Activated CD8-positive, alpha-beta memory T cell treated with anti-CD3 and anti-CD28 coated beads for 24 hours (primary cell): ENCODE results near the gene PCED1B.
"Not testable (repeated sequence)": the region's sequence is repeated elsewhere in the genome, so short reads cannot be mapped to it uniquely, and the experiment has no call there.

Experiments
- DNase-seq: peaks from one replicate; pipeline ENCODE4 v3.0.0-alpha.2; 2020

The PCED1B gene

DNA sequence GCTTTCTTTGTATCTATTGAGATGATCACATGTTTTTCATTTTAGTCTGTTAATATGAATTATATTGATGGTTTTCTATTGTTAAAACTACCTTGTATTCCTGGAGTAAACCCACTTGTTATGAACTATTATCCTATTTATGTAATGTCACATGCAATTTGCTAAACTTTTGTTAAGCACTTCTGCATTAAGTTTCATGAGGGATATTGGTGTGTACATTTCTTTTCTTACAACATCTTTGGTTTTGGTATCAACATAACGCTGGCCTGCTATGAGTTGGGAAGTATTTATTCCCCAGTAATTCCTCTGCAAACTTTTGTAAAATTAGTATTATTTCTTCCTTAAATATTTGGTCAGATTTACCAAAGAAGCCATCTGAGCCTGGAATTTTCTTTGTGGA, 46.8 kb downstream of the PCED1B start:
- no peak for DNase-seq

DNA sequence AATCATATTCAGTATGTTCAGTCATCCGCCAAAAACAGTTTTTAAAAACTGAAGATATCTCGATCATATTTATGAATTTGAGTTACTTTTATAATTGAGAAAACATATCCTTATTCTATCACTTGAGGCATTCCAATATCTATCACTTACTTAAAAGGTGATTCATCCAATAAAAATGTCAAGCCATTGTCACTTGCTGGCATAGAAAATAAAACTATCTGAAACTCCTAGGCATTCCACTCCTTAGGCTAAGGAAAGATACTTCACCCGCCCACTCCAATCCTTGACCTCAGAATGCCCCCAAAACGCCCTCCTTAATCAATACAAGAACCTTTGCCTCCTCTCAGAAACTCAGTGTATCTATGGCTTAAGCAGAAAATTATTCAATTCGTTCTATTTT, 51.6 kb downstream of the PCED1B start:
- DNase-seq, result no peak

DNA sequence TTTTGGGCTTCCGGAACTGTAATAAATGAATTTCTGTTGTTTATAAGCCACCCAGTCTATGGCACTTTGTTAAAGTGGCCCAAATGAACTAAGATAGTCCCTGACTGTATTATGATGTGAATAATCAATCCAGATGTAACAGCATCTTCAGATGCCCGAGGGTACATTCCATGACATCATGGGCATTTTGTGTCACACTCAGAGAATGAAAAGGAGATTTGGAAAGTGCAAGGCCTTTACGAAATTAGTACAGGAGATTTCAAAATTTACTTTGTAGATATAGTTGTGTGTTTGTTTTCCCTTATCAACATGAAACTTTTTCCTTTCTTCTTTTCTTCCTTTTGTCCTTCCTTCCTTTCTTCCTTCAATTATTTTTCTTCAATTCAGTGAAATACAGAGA, 54.6 kb downstream of the PCED1B start:
- DNase-seq, result no peak

DNA sequence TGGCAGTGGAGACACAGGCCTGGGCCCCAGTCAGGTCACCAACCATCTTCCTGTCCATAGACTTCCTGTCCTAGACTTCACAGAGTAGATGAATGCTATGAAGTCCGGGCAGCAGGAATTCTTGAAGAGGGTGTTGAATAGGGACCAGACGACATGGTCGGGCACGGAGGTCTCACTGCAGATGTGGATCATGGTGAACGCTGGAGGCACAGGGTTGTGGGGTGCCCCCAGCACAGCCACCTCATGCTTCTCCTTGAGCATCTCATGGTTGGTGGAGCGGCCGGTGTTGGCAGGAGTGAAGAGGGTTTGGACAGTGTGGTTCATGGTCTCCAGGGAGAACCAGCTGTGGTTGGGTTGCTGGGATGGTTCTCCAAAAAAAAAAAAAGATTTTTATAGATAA, 56.2 kb downstream of the PCED1B start:
- DNase-seq, result no peak

DNA sequence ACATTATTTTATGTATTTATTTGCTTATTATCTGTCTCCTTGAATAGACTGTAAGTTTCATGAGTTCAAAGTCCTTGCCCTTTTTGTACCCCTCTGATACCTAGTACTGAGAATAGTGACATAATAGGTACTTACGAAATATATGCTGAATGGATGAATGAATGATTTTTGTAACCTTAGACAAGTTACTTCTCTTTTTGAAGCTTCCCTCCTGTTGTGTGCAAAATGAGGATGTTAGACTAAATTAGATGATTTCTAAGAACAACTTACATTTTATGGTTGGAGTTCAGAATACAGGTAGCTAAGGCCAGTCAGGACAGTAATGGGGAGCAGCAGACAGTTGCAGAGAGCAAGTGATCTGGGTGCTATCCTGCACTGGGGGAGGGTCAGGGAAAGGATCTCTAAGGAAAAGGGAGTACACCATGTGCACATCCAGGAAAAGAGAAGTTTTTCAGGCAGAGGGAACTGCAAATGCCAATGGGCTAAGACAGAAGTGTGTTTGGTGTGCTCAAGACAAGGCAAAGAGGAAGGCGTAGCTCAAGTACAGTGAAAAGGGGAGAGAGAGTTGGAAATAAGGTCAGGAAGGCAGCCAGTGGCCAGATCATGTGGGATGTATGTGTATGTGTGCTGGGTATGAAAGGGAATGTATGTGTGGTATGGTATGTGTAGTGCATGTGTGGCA, 59.7 kb downstream of the PCED1B start:
- DNase-seq, result no peak

DNA sequence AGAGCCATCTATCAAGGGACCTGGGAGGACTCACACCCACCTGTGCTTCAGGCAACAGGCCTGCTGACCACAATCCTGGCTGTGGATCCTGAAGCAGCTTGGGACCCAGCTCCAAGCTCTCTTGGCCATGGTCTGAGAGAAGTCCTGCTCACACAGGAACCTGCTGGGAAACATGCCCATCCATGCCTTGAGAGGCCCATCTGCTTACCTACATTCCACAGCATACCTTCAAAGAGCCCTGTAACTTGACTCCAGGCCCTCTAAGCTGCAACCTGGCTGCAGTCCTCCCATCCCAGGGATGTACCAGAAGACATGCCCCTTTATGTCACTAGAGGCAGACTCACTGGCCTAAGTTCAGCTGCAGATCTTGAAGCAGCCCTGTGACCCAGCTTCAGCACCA, 62.0 kb downstream of the PCED1B start:
- no peak for DNase-seq

DNA sequence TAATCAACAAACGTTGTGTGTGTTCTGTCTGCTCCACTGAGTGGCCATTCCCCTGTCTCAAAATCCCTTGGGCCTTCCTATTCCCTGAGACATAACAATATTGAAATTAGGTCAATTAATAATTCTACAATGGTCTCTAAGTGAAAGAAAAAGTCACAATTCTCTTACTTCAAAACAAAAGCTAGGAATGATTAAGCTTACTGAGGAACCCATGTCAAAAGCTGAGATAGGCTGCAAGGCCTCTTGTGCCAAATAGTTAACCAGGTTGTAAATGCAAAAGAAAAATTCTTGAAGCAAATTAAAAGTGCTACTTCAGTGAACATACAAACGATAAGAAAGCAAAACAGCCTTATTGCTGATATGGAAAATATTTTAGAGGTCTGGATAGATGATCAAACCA, 65.3 kb downstream of the PCED1B start:
- DNase-seq, result no peak

DNA sequence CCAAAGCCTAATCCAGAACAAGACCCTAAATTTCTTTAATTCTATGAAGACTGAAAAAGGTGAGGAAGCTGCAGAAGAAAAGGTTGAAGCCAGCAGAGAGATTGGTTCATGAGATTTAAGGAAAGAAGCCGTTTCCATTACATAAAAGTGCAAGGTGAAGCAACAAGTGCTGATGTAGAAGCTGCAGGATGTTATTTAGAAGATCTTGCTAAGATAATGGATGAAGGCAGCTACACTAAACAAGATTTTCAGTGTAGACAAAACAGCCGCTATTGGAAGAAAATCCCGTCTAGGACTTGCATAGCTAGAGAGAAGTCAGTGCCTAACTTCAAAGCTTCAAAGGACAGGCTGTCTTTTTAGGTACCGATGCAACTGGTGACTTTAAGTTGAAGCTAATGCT, 65.8 kb downstream of the PCED1B start:
- DNase-seq, result no peak

DNA sequence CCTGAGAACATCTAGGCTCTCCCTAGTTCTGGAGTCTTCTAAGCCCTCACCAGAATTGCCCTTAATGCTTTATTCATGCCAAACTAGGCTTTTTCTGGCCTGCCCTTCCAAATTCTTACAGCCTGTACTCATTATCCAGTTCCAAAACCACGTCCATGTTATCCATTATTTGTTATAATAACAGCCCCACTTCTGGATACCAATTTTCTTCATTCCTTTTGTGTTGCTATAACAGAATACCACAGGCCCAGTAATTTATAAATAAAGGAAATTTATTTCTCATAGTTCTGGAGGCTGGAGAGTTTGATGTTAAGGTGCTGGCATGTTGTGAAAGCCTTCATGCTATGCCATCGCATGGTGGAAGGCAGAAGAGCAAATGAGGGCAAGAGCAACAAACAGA, 68.3 kb downstream of the PCED1B start:
- DNase-seq, result no peak

DNA sequence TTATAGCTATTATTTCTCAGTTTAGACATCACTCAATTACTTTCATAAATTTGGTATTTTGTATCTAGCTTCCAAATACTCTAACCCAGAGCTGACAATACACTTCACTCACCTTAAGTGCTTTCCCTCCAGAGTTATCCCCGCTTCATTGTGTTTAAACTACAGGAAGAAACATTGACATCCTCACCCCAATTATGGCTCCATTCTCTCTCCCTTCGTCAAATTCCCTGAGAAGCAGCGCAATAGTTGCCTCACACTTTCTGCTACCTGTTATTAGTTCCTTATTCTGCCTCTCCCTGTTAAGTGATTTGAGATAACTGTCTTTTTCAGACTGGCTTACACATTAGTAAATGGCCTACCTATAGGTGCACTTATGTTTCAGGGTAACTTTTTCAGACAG, 69.7 kb downstream of the PCED1B start:
- DNase-seq, result no peak

DNA sequence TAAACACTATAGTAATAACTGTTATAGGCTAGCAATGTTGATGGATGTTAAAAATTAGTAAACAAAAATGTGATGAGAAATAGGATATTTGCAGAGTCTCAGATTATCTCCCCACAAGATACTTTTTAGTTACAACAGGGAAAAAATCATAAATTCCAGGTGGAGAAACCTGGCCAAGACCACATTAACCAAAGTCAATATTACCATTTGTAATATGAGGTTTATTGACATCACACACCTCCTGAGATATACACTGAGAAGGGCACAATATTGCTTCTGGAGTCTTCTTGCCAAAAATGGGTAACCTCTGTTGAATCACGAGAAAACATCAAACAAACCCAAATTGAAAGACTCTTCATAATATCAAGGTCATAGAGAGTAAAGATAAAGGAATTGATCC, 72.7 kb downstream of the PCED1B start:
- DNase-seq, result no peak

DNA sequence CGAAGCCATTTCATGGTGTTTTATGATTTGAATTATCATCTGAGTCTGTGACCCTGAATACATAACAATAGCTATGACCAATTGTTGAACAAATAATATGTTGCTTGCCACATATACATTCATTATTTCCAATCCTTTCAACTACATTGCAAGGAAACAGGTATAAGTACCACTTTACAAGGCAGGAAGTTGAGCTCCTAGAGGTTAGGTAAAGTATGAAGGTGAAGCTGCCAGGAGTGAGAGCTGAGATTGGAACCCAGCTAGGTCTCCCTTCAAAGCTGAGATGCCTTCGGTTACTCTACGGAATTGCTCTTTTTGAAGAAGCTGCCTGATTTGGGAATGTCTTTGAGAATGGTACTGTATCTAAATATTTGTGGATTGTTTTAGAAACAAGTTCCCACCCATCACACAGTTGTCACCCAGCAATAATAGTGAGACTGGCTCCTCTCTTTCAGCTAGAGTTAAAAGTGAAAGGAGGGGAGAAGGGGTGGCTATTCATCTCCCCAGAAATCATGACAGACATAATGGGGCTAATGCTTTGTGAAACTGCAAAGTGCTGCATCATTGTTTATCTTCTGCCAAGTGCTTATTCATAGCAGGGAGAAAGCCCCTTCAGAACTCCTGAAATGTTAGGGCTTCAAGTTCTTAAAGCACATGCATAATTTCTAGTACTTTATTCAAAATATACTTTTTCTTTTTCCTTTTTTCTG, 76.2 kb downstream of the PCED1B start:
- DNase-seq, result no peak

DNA sequence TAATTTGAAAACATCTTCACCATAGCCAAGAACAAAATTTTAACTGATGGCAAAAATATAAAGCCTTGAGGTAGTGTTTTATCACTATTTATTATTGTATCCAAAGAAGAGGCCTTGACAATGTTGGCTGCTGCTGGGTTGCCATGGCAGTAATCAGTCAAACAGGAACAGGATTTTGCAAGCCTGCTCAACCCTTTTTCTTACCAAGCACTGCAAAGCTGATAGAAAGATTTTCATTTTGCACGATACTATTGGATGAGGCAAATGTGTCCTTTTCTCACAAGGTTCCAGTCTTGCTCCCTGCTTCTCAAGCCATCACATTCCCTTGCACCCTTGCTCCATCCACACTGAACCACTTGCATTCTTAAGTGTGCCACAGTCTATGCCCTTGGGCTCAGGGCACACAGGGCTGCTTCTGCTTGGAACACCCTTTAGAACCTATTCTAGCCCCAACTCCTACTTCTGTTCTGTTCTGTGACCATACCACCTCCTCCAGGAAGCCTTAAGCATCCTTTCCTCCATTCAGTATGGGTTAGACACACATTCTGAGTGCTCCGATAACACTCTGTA, 76.8 kb downstream of the PCED1B start:
- no peak for DNase-seq

DNA sequence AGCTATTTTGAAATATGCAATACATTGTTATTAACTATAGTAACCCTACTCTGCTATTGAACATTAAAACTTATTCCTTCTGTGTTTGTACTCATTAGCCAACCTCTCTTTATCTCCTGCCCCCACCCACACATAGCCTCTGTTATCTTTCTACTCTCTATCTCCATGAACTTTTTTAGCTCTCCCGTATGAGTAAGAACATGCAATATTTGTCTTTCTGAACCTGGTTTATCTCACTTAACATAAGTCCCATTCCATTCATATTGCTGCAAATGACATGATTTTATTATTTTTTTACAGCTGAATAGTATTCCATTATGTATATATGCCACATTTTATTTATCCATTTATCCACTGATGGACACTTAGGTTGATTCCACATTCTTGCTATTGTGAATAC, 79.4 kb downstream of the PCED1B start:
- no peak for DNase-seq

DNA sequence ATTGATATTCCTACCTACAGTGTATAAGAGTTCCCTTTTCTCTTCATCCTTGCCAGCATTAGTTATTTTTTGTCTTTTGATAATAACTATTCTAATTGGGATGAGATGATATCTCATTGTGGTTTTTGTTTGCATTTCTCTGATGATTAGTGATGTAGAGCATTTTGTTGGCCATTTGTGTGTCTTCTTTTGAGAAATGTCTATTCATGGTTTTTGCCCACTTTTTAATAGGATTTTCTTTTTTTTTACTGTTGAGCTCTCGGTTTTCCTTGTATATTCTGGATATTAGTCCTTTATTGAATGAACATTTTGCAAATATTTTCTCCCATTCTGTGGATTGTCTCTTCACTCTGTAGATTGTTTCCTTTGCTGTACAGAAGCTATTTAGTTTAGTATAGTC, 79.9 kb downstream of the PCED1B start:
- no peak for DNase-seq

DNA sequence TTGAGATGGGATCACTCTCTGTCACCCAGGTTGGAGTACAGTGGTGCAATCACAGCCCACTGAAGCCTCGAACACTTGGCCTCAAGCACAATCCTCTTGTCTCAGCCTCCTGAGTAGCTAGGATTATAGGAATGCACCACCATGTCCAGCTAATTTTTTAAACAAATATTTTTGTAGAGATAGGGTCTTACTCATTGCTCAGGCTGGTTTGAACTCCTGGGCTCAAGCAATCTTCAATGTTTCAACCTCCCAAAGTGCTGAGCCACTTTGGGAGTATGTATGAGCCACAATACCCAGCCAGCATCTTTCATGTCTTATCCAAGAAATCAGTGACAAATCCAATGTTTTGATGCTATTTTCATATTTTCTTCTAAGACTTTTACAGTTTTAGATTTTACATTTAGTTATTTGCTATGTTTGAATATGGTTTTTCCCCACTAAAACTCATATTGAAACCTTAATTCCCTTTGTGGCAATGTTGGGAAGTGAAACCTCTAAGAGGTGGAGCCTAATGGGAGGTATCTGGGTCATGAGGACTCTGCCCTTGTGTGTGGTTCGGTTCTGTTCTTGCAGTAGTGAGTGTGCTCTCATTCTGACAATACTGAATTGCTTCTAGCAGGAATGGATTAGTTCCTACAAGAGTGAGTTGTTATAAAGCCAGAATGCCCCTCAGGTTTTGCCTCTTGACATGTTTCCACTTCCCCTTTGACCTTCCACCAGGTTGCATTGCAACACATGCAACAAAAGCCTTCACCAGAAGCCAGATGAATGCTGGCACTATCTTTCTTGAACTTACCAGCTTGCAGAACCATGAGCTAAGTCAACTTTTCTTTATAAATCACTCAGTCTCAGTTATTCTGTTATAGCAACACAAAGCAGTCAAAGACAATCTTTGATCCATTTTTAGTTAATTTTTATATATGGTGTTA, 81.2 kb downstream of the PCED1B start:
- no peak for DNase-seq

DNA sequence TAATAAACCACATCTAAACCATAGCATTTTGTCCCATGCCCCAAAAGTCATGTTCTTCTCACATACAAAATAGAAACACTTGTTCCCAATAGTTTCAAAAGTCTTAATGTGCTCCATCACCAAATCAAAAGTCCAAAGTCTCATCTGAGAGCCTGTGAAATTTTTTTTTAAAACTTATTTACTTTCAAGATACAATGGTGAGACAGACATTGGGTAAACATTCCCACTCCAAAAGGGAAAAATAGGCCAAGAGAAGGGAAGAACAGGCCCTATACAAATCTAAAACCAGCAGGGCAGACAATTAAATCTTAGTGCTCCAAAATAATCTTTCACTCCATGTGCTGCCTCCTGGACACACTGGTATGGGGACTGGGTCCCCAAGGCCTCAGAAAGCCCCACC, 84.7 kb downstream of the PCED1B start:
- DNase-seq, result no peak

DNA sequence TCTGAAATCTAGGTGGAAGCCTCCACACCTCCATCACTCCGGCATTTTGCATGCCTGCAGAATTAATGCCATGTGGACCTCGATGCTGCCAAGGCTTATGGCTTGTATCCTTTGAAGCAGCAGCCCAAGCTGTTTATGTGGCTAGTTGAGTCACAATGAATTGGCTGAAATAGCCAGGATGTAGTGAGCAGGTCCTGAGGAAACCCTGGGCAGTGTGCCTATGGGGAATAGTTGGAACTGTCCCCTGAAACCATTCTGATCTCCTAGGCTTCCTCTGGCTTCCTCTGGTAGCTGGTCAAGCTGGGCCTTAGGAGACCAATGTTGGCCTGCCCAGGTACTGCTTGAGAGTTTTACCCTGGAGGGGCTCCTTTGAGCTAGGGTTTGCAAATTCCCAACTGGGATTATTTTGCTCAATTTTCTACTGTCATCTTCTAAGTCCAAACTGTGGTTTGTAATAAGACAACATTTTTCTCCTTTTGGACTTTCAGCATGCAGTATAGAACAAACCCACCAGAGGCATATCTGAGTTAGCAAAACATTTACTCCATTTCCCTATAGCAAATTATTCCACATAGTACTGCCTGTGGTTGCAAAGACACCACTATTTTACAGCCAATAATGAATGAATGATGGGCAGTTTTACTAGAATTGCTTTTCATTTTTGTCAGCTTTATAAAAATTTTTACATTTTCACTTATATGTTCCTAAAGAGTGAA, 85.5 kb downstream of the PCED1B start:
- DNase-seq, result no peak

DNA sequence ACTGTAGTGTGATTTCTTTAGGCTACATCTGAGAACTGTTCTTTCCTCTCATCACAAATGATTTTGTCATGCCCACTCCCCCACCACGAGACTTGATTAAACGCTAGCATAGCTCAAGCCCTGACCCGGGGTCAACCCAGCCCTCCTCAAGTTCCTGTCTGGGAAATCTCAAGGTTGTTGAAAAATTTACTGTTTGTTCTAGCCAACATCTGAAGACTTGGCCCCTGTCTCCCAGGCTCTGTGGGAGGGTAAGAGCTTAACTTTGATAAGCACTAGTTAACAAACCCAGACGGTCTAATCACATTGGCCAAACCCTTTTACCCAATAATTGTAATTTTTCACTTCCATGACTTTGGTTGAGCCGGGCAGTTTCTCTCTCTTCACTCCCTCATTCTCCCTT, 86.5 kb downstream of the PCED1B start:
- no peak for DNase-seq

DNA sequence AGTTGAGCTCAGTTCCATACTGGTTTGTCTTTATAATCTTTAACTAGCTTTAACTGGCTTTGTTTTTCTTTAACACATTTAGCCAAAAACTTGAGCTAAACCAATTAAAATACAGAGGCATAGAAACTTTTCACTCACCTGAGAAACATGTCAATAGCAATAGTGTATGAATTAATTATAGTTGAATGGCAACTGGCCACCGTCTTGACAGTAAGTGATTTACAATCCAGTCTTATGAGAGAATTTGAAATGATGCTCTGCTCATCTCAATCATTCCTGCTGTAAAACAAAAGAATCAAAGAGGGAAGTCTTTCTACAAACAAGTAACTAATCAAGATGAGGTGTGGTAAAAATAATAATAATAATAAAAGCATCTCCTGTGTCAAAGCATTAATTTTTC, 86.9 kb downstream of the PCED1B start:
- no peak for DNase-seq

DNA sequence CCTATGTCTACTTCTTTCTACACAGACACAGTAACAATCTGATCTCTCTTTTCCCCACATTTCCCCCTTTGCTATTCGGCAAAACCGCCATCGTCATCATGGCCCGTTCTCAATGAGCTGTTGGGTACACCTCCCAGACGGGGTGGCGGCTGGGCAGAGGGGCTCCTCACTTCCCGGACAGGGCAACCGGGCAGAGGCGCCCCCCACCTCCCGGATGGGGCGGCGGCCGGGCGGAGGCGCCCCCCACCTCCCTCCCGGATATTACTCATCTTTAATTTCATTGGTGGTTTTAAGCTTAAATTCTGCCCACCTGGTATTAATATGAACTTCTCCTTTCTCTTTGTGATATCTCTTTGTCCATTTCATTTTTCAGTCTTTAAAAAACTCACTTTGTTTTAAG, 90.9 kb downstream of the PCED1B start:
- not testable (repeated sequence) for DNase-seq

DNA sequence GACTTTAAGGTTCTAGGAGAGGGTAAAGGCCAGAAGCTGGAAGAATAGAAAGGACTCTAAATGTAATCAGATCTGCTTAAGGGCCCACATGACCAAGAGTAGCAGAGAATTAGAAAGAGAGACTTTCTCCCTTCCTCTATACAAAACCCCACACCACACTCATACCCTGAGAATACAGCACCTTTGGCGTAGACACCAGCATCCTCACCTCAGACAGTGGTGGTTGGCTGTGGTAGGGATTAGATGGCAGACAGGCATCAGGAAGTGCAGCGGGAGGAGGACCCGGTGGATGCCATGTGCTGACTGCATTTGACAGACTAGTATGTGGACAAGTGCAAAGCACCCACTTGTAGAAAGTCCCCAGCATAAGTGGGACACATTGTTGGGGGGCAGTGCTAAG, 98.6 kb downstream of the PCED1B start:
- no peak for DNase-seq
